PC-9 (cell line): ENCODE measurements around the gene MACROD2.

Experiments used
- EZH2 ChIP-seq: fragments of 200-600 bp; sonication (generic); IDR thresholded peaks from 2 replicates; pipeline ENCODE4 v1.8.0; 2017; ENCODE audit warnings: antibody characterized with exemption, low read depth
- TF ChIP-seq, protein P1 (sequence below): fragments of 200-600 bp; sonication (generic); conservative IDR thresholded peaks from 2 replicates; pipeline ENCODE4 v1.6.1; 2017; ENCODE audit warnings: mixed run types, antibody characterized with exemption, mild to moderate bottlenecking, moderate library complexity

DNA sequence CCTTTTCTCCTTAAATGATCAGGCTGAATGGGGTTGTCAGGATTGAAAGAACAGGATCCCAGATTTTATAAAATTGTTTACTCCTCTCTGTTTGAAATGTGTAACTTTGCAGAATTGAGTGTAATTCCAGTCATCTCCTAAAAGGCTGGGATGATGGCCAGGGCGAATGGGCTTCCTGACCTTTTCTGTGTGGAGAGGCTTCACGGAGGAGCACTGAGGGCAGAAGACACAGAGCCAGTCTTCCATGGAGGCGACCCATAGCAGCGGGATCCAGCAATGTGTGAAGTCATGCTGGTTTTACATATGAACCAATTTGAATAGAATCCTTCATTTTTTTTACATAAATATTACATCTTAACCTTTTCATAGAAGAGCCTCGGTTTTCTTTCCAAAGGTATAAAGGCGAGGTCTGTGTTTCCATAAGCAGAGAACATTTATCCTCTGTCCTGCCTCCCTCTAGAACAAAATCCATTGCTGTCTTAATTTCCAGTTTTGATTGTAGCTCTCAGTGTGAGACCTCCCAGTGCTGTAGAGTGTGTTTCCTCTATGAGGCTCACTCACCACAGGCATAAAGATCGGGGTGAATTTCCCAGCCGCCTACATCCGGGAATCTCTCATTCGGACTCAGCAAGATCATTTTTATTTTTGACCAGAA, 711.8 kb downstream of the MACROD2 start:
- TF ChIP-seq, protein P1, sequence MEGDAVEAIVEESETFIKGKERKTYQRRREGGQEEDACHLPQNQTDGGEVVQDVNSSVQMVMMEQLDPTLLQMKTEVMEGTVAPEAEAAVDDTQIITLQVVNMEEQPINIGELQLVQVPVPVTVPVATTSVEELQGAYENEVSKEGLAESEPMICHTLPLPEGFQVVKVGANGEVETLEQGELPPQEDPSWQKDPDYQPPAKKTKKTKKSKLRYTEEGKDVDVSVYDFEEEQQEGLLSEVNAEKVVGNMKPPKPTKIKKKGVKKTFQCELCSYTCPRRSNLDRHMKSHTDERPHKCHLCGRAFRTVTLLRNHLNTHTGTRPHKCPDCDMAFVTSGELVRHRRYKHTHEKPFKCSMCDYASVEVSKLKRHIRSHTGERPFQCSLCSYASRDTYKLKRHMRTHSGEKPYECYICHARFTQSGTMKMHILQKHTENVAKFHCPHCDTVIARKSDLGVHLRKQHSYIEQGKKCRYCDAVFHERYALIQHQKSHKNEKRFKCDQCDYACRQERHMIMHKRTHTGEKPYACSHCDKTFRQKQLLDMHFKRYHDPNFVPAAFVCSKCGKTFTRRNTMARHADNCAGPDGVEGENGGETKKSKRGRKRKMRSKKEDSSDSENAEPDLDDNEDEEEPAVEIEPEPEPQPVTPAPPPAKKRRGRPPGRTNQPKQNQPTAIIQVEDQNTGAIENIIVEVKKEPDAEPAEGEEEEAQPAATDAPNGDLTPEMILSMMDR: no peak
- TF ChIP-seq EZH2: no peak
